MV-4-11 (cell line): ENCODE data around the gene KIF3A.
A peak's percentile ranks its signal among the peaks of the same experiment; 100 is the strongest.

ENCODE experiments used
- DNase-seq: peaks from one replicate; lab custom pipeline; 2025; lab: John Stamatoyannopoulos, UW

The KIF3A gene

GRCh38 chr5:132736853-132737833 is at the start of gene KIF3A:
KIF3A (minus strand) TSS chr5:132737546; CDS start chr5:132737419, 127 bp downstream.
- DNase-seq = peak; percentile 94

- DNase-seq = no peak
Measured at GRCh38 chr5:132787076-132787475, 49.7 kb upstream of the KIF3A start.

- DNase-seq = no peak
Measured at GRCh38 chr5:132785864-132786263, 48.5 kb upstream of the KIF3A start.

GRCh38 chr5:132785365-132785764 is 48.0 kb upstream of the KIF3A start:
- DNase-seq = peak; percentile 6

GRCh38 chr5:132782101-132782500 is 44.8 kb upstream of the KIF3A start:
- DNase-seq = peak; percentile 65

GRCh38 chr5:132781029-132781428 is 43.7 kb upstream of the KIF3A start:
- DNase-seq = no peak

- peak; percentile 66 for DNase-seq
Measured at GRCh38 chr5:132780577-132780976, 43.2 kb upstream of the KIF3A start.

GRCh38 chr5:132779961-132780360 is 42.6 kb upstream of the KIF3A start:
- no peak for DNase-seq

GRCh38 chr5:132778856-132779255 is 41.5 kb upstream of the KIF3A start:
- no peak for DNase-seq

- DNase-seq = no peak
Measured at GRCh38 chr5:132778129-132778528, 40.8 kb upstream of the KIF3A start.

- DNase-seq = peak; percentile 12
Measured at GRCh38 chr5:132777209-132778069, 40.1 kb upstream of the KIF3A start, which contains the start of gene SEPTIN8. SEPTIN8 (minus strand) TSS chr5:132777239; CDS start chr5:132777137, 102 bp downstream.

GRCh38 chr5:132776938-132777208 is 39.5 kb upstream of the KIF3A start:
- DNase-seq = no peak

- DNase-seq = no peak
Measured at GRCh38 chr5:132776131-132776937, 39.0 kb upstream of the KIF3A start.

- DNase-seq = no peak
Measured at GRCh38 chr5:132775476-132775961, 38.2 kb upstream of the KIF3A start.

- no peak for DNase-seq
Measured at GRCh38 chr5:132774896-132775295, 37.5 kb upstream of the KIF3A start.

GRCh38 chr5:132774406-132774805 is 37.1 kb upstream of the KIF3A start:
- no peak for DNase-seq

GRCh38 chr5:132773601-132774355 is 36.4 kb upstream of the KIF3A start:
- peak; percentile 29 for DNase-seq

GRCh38 chr5:132773114-132773513 is 35.8 kb upstream of the KIF3A start:
- DNase-seq = no peak

GRCh38 chr5:132772291-132773070 is 35.1 kb upstream of the KIF3A start:
- no peak for DNase-seq

GRCh38 chr5:132771503-132771998 is 34.2 kb upstream of the KIF3A start:
- no peak for DNase-seq
